IPS-15b (cell line): ENCODE measurements around the gene AGO1.
"Not testable (repeated sequence)": the region's sequence is repeated elsewhere in the genome, so short reads cannot be mapped to it uniquely, and the experiment has no call there.

Source experiments
- H3K27me3 ChIP-seq: one replicate; pipeline ENCODE4 v1.6.1; 2013; ENCODE audit warnings: low read length; ENCODE audit not compliant: control insufficient read depth, insufficient read depth
- H3K36me3 ChIP-seq: one replicate; pipeline ENCODE4 v1.6.1; 2013; ENCODE audit warnings: low read length; ENCODE audit not compliant: control insufficient read depth, insufficient read depth
- H3K4me1 ChIP-seq: one replicate; pipeline ENCODE4 v1.6.1; 2013; ENCODE audit warnings: mild to moderate bottlenecking, low read length; ENCODE audit not compliant: control insufficient read depth, insufficient read depth
- H3K4me3 ChIP-seq: one replicate; pipeline ENCODE4 v1.5.1; 2013; ENCODE audit warnings: low read depth, low read length
- H3K9ac ChIP-seq: one replicate; pipeline ENCODE4 v1.6.1; 2013; ENCODE audit warnings: low read depth, mild to moderate bottlenecking, low read length
- H3K9me3 ChIP-seq: one replicate; pipeline ENCODE4 v1.6.1; 2013; ENCODE audit warnings: mild to moderate bottlenecking, low read length; ENCODE audit not compliant: control insufficient read depth, insufficient read depth

The AGO1 gene

GRCh38 chr1:35945327-35945726 is 62.3 kb downstream of the AGO1 start:
- Histone ChIP-seq H3K4me3 (no peak overlapping the region), H3K4me1 (no peaks in the 10 kb centered on the region), H3K9ac (no peak overlapping the region), H3K36me3 (no peaks in the 10 kb centered on the region), H3K27me3 (no peaks in the 10 kb centered on the region), H3K9me3 (no peaks in the 10 kb centered on the region)

- no peaks in the 10 kb centered on the region for H3K27me3 ChIP-seq
- no peaks in the 10 kb centered on the region for H3K36me3 ChIP-seq
- H3K9me3 ChIP-seq: no peaks in the 10 kb centered on the region
- no peak overlapping the region for H3K4me3 ChIP-seq
- no peaks in the 10 kb centered on the region for H3K4me1 ChIP-seq
- no peak overlapping the region for H3K9ac ChIP-seq
Observed at GRCh38 chr1:35947547-35947946, 64.5 kb downstream of the AGO1 start.

GRCh38 chr1:35958558-35958957 is 75.5 kb downstream of the AGO1 start:
- Histone ChIP-seq H3K4me3 (no peak overlapping the region), H3K27me3 (no peaks in the 10 kb centered on the region), H3K9ac (no peak overlapping the region), H3K36me3 (no peaks in the 10 kb centered on the region), H3K4me1 (no peaks in the 10 kb centered on the region), H3K9me3 (no peaks in the 10 kb centered on the region)

GRCh38 chr1:35959304-35959703 is 76.3 kb downstream of the AGO1 start:
- no peaks in the 10 kb centered on the region for H3K36me3 ChIP-seq
- no peaks in the 10 kb centered on the region for H3K9me3 ChIP-seq
- no peaks in the 10 kb centered on the region for H3K27me3 ChIP-seq
- no peak overlapping the region for H3K4me3 ChIP-seq
- H3K4me1 ChIP-seq: no peaks in the 10 kb centered on the region
- H3K9ac ChIP-seq: no peak overlapping the region

GRCh38 chr1:35962952-35963351 is 79.9 kb downstream of the AGO1 start:
- Histone ChIP-seq H3K9ac (no peak overlapping the region), H3K4me1 (no peaks in the 10 kb centered on the region), H3K9me3 (no peaks in the 10 kb centered on the region), H3K27me3 (no peaks in the 10 kb centered on the region), H3K36me3 (no peaks in the 10 kb centered on the region), H3K4me3 (no peak overlapping the region)

GRCh38 chr1:35964277-35964676 is 81.3 kb downstream of the AGO1 start:
- H3K4me3 ChIP-seq, H3K27me3 ChIP-seq, H3K4me1 ChIP-seq, H3K9ac ChIP-seq, H3K9me3 ChIP-seq, H3K36me3 ChIP-seq: not testable (repeated sequence)

GRCh38 chr1:35968396-35968795 is 85.4 kb downstream of the AGO1 start:
- H3K9me3 ChIP-seq: no peaks in the 10 kb centered on the region
- H3K36me3 ChIP-seq: no peaks in the 10 kb centered on the region
- no peak overlapping the region for H3K9ac ChIP-seq
- H3K4me3 ChIP-seq: no peak overlapping the region
- no peaks in the 10 kb centered on the region for H3K27me3 ChIP-seq
- no peaks in the 10 kb centered on the region for H3K4me1 ChIP-seq

GRCh38 chr1:35971601-35972000 is 88.6 kb downstream of the AGO1 start:
- no peaks in the 10 kb centered on the region for H3K36me3 ChIP-seq
- no peak overlapping the region for H3K9ac ChIP-seq

GRCh38 chr1:35972631-35973030 is 89.6 kb downstream of the AGO1 start:
- H3K4me1 ChIP-seq, H3K36me3 ChIP-seq, H3K4me3 ChIP-seq, H3K27me3 ChIP-seq, H3K9me3 ChIP-seq, H3K9ac ChIP-seq: not testable (repeated sequence)

More at GRCh38 chr1:35971601-35972000, 88.6 kb downstream of the AGO1 start:
- H3K4me3 ChIP-seq: no peak overlapping the region
- no peaks in the 10 kb centered on the region for H3K4me1 ChIP-seq
- H3K9me3 ChIP-seq: no peaks in the 10 kb centered on the region
- H3K27me3 ChIP-seq: no peaks in the 10 kb centered on the region

- Histone ChIP-seq H3K4me1 (no peaks in the 10 kb centered on the region), H3K4me3 (no peak overlapping the region), H3K36me3 (no peaks in the 10 kb centered on the region), H3K9me3 (no peaks in the 10 kb centered on the region), H3K27me3 (no peaks in the 10 kb centered on the region), H3K9ac (no peak overlapping the region)
Observed at GRCh38 chr1:35980090-35980489, 97.1 kb downstream of the AGO1 start.
